Measurements from ENCODE around the gene GSTO2.
A peak's percentile ranks its signal among the peaks of the same experiment; 100 is the strongest.

The GSTO2 gene

GRCh38 chr10:104281694-104282093 is 12.7 kb downstream of the GSTO2 start:
- no peak for TF ChIP-seq CTCF (IDR thresholded peaks at IDR 0.05; ENCODE audit: insufficient read depth, missing control alignments)
- FAIRE-seq (no peak), DNase-seq (ENCODE audit: insufficient read length, low spot score) (no peak)

- DNase-seq (ENCODE audit: insufficient read length, low spot score): no peak
- no peak for TF ChIP-seq CTCF (IDR thresholded peaks at IDR 0.05; ENCODE audit: insufficient read depth, missing control alignments)
- no peak for FAIRE-seq
Observed at GRCh38 chr10:104284846-104285245, 15.9 kb downstream of the GSTO2 start.

- FAIRE-seq: no peak
- no peak for DNase-seq (ENCODE audit: insufficient read length, low spot score)
Observed at GRCh38 chr10:104286939-104287338, 18.0 kb downstream of the GSTO2 start.

GRCh38 chr10:104288355-104288754 is 19.4 kb downstream of the GSTO2 start:
- TF ChIP-seq CTCF (IDR thresholded peaks at IDR 0.05; ENCODE audit: insufficient read depth, missing control alignments): no peak
- DNase-seq (ENCODE audit: insufficient read length, low spot score) (no peak), FAIRE-seq (no peak)

More at GRCh38 chr10:104286939-104287338, 18.0 kb downstream of the GSTO2 start:
- TF ChIP-seq CTCF (IDR thresholded peaks at IDR 0.05; ENCODE audit: insufficient read depth, missing control alignments): no peak

DNA sequence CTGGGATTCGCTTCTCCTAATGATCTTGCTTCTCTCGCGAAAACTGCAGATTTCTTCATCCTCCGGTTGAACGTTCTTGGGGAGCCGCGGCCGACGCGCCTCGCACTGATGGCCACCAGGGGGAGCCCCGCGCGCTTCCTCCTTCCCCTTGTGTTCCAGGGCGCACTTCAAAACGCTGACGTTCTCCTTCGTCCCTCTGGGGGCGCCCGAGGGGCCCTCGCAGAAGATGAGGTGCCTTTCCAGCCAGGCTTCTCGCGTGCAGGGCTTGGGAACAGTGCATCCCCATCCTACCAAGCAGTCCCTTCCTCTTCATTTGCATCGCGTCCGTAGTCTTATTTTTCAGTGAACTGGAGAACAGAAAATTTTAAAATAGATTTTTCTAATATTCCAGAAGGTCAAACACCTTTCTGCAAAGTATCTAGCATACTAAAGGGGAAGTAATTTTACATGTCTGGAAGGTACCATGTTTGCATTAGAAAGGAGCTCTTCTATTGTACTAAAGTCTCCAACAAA is 22.5 kb downstream of the GSTO2 start:
- TF ChIP-seq CTCF (IDR thresholded peaks at IDR 0.05; ENCODE audit: insufficient read depth, missing control alignments): peak; percentile 98
- DNase-seq (ENCODE audit: insufficient read length, low spot score): peak; percentile 72
- FAIRE-seq: no peak

GRCh38 chr10:104293011-104293410 is 24.0 kb downstream of the GSTO2 start:
- TF ChIP-seq CTCF (IDR thresholded peaks at IDR 0.05; ENCODE audit: insufficient read depth, missing control alignments): no peak
- no peak for DNase-seq (ENCODE audit: insufficient read length, low spot score)
- FAIRE-seq: no peak

DNA sequence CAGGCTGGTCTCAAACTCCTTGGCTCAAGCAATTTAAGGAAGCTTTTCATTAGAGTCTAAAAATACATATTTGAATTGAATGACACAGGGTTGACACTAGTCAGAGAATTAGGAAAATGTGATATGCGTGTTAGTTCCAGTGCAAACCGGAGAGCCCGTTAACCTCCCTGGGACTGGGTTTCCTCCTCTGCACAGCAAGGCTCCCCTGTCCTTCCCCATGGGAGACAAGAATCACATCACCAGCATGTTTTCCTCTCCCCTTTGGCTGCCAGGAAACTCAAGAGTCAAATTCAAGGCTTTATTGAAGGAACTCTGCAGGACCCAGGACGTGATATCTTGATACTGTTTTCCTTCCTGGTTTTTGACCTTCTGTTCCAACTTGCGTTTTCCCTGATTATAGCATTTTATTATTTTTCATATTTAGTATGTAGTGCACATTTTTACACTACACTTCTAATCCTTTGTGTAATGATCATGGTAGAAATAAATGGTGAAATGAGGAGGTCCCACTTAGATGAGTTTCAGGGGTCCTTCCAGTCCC is 24.9 kb downstream of the GSTO2 start:
- no peak for FAIRE-seq
- DNase-seq (ENCODE audit: insufficient read length, low spot score): no peak
- no peak for TF ChIP-seq CTCF (IDR thresholded peaks at IDR 0.05; ENCODE audit: insufficient read depth, missing control alignments)

All from D721Med (cell line).